HG02678 (cell line): ENCODE results near the gene PGBD5.

Experiments
- ATAC-seq: cut with Tn5 transposase; IDR thresholded peaks from one replicate; pipeline ENCODE4 v1.9.1; 2021; ENCODE audit warnings: mild to moderate bottlenecking, moderate library complexity; ENCODE audit not compliant: unreplicated experiment

The PGBD5 gene

GRCh38 chr1:230268371-230269170 is 157.6 kb downstream of the PGBD5 start:
- ATAC-seq = no peak

GRCh38 chr1:230267338-230268065 is 158.6 kb downstream of the PGBD5 start:
- no peak for ATAC-seq

- no peak for ATAC-seq
Observed at GRCh38 chr1:230266456-230266855, 159.7 kb downstream of the PGBD5 start.

GRCh38 chr1:230265200-230266115 is 160.7 kb downstream of the PGBD5 start:
- ATAC-seq = no peak
